ENCODE results near the gene KIF5A. TPM values are rescaled to one million over a fixed set of nuclear protein-coding genes. Genes with fewer than 3 reads are reported as not detected.

The KIF5A gene
- total RNA-seq, 2 experiments from 2014 or later = 0.64 to 0.89 TPM

DNA sequence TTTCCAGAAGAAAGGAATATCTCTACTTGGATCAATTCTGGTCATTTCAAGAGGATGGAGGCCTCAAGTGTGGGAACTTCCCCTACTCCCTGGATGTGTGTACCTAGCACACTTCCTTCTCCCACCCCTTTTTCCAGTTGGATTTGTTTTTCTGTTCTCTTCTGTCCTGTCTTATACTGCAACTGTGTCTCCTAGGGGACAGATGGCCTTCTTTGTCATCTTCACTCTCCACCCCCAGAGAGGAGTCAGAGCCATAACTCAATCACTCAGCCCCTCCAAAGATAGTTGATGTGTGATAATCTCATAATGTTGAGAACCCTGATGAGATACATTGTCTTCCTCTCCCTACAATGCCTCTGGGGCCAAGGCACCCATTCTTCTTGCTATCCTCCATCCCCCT lies 52.7 kb downstream of the KIF5A start:
- Mint-ChIP-seq H3K27ac (no peak overlapping the region), H3K9me3 (no peaks in the 10 kb centered on the region), H3K4me3 (no peak overlapping the region), H3K27me3 (no peaks in the 10 kb centered on the region), H3K4me1 (peaks cover 23% of the 10 kb centered on the region), H3K36me3 (ENCODE audit: low read depth) (peaks cover 47% of the 10 kb centered on the region)
- ChIA-PET POLR2A (no interaction called here), CTCF (interaction anchor here (1.4 kb wide), 1 partner anchor 10 kb away, joined by 4 read pairs; no protein-coding TSS in a partner anchor)
- DNase-seq = no peak

DNA sequence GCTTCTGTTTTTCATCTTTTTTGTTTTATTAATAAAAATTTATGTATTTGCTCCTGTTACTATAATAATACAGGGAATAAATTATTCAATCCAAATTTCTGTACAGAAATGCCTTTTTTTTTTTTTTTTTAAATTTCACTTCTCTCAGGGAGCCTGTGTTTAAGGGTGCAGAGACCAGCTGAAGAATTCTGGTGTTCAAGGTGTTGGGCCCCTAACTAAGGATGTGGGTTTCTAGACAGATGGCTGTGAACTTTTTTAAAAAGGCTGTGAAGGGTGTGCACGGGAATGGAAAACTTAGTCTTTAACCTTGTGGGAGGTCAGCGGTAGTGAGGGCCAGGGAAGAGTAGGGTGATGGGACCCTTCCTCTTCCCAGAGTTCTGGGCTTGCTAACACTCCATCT lies 53.5 kb downstream of the KIF5A start:
- CTCF ChIA-PET = interaction anchor here (0.6 to 1.4 kb wide), 2 partner anchors 10 to 296 kb away, joined by 3 to 4 read pairs; no protein-coding TSS in a partner anchor
- Mint-ChIP-seq H3K4me3 (no peak overlapping the region), H3K36me3 (ENCODE audit: low read depth) (peaks cover 43% of the 10 kb centered on the region), H3K27ac (peak overlapping the region; percentile 90), H3K9me3 (no peaks in the 10 kb centered on the region), H3K27me3 (no peaks in the 10 kb centered on the region), H3K4me1 (peaks cover 23% of the 10 kb centered on the region)
- no peak for DNase-seq
- POLR2A ChIA-PET = no interaction called here

DNA sequence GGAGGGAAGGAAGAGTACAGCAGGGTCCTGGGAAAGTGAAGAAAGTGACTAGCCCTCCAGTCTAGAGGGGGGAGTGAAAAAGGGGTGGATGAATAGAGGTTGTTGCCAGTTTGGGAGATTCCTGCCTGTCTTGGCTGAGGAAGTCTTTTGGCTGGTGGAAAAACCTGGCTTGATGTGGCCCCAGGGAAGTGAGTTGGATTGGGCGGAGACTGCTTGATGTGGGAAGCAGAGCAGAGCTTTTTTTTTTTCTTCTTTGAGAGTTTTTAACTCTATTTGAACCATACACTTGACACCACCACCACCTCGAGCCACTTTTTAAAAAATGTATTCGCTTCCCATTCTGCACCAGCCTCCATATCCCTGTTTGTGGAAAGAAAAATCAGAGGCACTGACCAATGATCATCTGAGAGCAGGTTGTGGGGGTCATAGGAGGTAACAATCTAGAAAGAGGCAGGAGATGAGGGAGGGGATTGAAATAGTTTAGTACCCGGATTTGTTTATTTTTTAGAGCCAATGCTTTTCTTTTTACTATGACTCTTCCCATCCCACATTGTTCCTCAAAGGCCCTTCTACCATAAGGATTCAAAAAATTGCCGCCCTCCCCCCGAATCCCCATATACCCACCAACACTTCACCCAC lies 54.1 kb downstream of the KIF5A start:
- H3K4me3 Mint-ChIP-seq = peak overlapping the region; percentile 76
- H3K27ac Mint-ChIP-seq = peak overlapping the region; percentile 90
- DNase-seq = no peak
- POLR2A ChIA-PET = no interaction called here
- CTCF ChIA-PET = interaction anchor here (1.4 kb wide), 1 partner anchor 11 kb away, joined by 4 read pairs; no protein-coding TSS in a partner anchor
- peaks cover 23% of the 10 kb centered on the region for H3K4me1 Mint-ChIP-seq
- no peaks in the 10 kb centered on the region for H3K27me3 Mint-ChIP-seq
- H3K36me3 Mint-ChIP-seq (ENCODE audit: low read depth) = peaks cover 39% of the 10 kb centered on the region
- H3K9me3 Mint-ChIP-seq = no peaks in the 10 kb centered on the region

DNA sequence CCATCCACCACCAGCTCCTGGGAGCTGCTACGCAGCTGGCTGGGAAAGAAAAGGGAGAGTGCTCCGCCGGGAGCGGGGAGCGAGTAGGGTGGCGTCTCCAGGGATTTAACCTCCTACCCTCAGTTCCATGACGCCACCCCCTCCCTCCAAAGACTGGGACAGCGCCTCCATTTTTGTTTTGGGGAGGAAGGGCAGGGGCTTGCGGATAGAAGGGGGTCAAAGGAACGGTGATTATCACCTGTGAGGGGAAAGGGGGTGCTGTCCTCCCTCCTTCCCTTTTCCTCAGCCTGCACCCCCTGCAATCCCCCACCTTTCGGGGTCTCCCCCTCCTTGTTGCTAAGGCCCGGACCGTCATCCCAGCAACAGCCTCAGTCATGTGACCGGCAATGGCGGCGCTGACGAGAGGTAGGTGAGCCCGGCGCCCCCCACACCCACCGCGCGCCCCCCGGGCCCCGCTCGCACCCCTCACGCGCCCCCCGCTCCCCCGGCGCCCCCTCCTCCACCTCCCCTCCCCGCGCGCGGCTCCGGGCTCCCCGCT lies 54.7 kb downstream of the KIF5A start, which contains the start of gene DTX3:
Gene DTX3, plus strand, starts transcription at position 371 of the 538 bp plus-strand sequence. CDS start 1,694 bp downstream, outside the sequence.
- ChIA-PET CTCF (no interaction called here), POLR2A (no interaction called here)
- peaks cover 34% of the 10 kb centered on the region for H3K36me3 Mint-ChIP-seq (ENCODE audit: low read depth)
- H3K27ac Mint-ChIP-seq = peak within 1 kb of the TSS; percentile 90
- no peaks in the 10 kb centered on the region for H3K9me3 Mint-ChIP-seq
- H3K4me3 Mint-ChIP-seq = peak within 1 kb of the TSS; percentile 76
- H3K4me1 Mint-ChIP-seq = peaks cover 23% of the 10 kb centered on the region
- DNase-seq = peak; percentile 45
- H3K27me3 Mint-ChIP-seq = no peaks in the 10 kb centered on the region

DNA sequence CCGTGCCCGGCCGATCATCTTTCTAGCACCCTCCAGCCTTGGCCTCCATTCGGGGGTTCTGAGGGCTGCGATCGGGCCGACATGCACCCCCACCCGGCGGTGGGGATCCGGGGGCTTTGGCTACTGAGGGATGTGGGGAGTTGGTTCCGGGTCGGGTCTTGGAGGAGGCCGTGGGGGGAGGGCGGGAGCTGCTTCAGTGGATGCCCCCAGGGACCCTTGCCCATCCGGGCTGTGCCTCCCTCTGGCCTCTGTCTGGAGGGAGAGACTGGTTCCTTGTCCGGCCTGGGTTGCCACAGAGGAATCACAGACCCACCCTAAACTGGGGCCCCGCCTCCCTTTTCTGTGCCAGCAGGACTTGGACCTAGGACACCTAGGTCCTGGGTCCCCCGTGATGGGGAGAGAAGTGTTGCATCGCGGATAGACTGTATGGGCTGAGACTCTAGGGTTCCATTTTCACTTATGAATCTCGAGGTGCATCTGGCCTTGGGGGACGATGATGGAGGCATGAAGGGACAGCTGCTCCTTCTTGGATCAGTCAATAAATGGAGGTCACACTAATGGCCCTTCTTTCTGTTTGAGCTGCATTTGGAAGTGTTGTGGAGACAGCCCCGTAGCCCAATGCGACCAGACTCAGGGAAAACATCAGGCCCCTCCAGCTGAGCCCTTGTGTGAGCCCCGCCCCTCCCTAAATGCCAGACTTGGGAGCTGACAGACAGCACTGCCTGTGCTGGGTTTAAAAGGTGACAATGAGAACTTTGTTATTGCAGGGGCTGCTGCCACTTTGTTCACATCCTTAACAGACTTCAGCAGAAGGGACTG lies 55.4 kb downstream of the KIF5A start:
- H3K9me3 Mint-ChIP-seq = no peaks in the 10 kb centered on the region
- ChIA-PET CTCF (interaction anchor here (0.6 to 1.5 kb wide), 3 partner anchors 15 to 21 kb away, joined by 3 to 11 read pairs (median 3); no protein-coding TSS in a partner anchor), POLR2A (no interaction called here)
- DNase-seq = no peak
- peaks cover 27% of the 10 kb centered on the region for H3K36me3 Mint-ChIP-seq (ENCODE audit: low read depth)
- peaks cover 23% of the 10 kb centered on the region for H3K4me1 Mint-ChIP-seq
- peaks cover under 1% of the 10 kb centered on the region for H3K27me3 Mint-ChIP-seq
- peak overlapping the region; percentile 76 for H3K4me3 Mint-ChIP-seq
- peak overlapping the region; percentile 86 for H3K27ac Mint-ChIP-seq

DNA sequence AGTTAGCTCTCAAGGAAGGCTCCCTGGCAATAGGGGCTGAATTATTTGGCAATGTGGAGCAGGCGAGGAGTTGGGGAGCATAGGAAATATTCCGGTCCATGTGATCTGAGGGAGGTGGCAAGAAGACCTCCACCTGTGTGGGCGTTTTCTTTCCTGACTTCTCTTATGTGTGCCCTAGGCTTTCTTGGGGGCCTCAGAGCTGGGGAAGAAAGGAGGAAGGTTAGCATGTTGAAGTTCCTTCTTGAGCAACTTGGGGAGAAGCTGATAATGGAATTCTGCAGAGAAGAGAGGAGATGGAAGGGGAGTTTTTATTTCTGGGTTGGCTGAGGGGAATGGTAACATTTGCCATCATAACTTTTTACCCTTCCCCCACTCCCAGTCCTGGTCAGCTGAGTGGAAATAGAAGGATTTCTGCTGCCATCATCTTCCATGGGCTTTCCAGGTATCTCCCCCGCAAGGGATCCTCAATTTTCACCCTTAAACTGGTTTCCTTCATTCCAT lies 56.0 kb downstream of the KIF5A start:
- peaks cover 22% of the 10 kb centered on the region for H3K36me3 Mint-ChIP-seq (ENCODE audit: low read depth)
- CTCF ChIA-PET = interaction anchor here (0.6 to 1.5 kb wide), 4 partner anchors 13 to 21 kb away, joined by 3 to 11 read pairs (median 3); no protein-coding TSS in a partner anchor
- H3K4me3 Mint-ChIP-seq = peak overlapping the region; percentile 76
- POLR2A ChIA-PET = no interaction called here
- H3K9me3 Mint-ChIP-seq = no peaks in the 10 kb centered on the region
- DNase-seq = no peak
- peaks cover 5% of the 10 kb centered on the region for H3K27me3 Mint-ChIP-seq
- peaks cover 29% of the 10 kb centered on the region for H3K4me1 Mint-ChIP-seq
- peak overlapping the region; percentile 86 for H3K27ac Mint-ChIP-seq

DNA sequence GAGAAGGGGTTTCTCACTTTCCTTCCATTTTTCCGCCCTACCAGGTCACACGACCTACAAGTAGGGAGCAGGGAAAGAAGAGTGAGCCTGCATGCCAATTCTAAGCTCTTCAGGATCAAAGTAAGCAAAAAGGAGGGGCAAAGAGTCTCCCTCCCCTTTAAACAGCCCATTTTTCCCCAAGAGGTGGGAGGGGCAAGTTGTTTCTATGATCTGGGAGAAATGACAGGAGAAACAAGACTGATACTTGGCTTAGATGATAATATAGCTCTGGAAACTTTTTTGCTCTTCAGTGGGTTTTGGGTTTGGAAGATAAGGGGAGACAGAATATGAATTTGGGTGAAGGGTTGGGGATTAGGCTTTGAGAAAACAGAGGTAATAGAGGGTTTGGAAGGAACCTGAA lies 56.6 kb downstream of the KIF5A start:
- Mint-ChIP-seq H3K4me3 (no peak overlapping the region), H3K9me3 (no peaks in the 10 kb centered on the region), H3K27ac (peak overlapping the region; percentile 15), H3K4me1 (peaks cover 30% of the 10 kb centered on the region), H3K36me3 (ENCODE audit: low read depth) (peaks cover 16% of the 10 kb centered on the region), H3K27me3 (peaks cover 5% of the 10 kb centered on the region)
- no peak for DNase-seq
- CTCF ChIA-PET = interaction anchor here (0.9 to 1.5 kb wide), 2 partner anchors 13 to 14 kb away, joined by 3 to 11 read pairs; no protein-coding TSS in a partner anchor
- POLR2A ChIA-PET = no interaction called here

DNA sequence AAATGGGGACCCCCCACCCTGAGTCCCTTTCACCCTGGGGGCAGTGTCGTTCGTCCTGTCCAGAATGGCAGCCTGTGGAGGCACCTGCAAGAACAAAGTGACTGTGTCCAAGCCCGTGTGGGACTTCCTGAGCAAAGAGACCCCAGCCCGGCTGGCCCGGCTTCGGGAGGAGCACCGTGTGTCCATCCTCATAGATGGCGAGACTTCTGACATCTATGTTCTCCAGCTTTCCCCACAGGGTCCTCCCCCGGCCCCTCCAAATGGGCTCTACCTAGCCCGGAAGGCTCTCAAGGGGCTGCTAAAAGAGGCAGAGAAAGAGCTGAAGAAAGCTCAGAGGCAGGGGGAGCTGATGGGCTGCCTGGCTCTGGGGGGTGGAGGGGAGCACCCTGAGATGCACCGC lies 57.0 kb downstream of the KIF5A start:
- H3K4me1 Mint-ChIP-seq = peaks cover 31% of the 10 kb centered on the region
- peaks cover 6% of the 10 kb centered on the region for H3K27me3 Mint-ChIP-seq
- no peak overlapping the region for H3K4me3 Mint-ChIP-seq
- no peak for DNase-seq
- no peaks in the 10 kb centered on the region for H3K9me3 Mint-ChIP-seq
- peak overlapping the region; percentile 15 for H3K27ac Mint-ChIP-seq
- ChIA-PET CTCF (interaction anchor here (0.9 to 1.5 kb wide), 3 partner anchors 13 to 14 kb away, joined by 3 to 11 read pairs (median 3); no protein-coding TSS in a partner anchor), POLR2A (interaction anchor here (0.5 kb wide), 1 partner anchor 13 kb away, joined by 3 read pairs; no protein-coding TSS in a partner anchor)
- H3K36me3 Mint-ChIP-seq (ENCODE audit: low read depth) = peaks cover 12% of the 10 kb centered on the region

DNA sequence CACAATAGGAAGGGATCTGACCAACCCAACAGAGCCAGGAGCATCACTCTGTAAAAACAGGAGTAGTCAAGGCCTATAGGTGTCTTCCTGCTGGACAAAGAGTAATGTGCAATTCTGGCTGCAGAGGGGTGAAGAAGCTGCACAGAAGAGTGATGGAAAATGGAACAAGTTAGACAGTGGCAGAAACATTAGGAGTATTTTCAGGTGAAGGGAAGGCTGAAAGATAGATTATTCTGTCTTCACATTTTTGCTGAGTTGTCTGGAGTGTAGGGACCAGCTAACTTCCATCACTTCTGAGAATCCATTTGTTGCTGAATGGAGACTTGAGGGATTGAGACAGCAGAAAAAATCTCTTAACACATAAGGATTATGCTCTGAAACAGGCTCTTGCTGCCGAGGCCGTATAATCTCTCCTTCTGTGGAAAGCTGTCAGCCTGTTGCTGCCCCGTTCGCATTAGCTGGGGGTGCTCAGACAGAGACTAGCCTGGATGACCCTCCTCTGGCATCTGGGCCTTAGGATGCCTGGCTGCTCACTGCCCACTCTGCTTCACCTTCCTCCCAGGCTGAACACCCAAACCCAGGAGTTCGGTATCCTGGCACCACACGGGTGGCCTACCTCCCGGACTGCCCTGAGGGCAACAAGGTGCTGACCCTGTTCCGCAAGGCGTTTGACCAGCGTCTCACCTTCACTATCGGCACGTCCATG lies 58.3 kb downstream of the KIF5A start:
- Mint-ChIP-seq H3K9me3 (no peaks in the 10 kb centered on the region), H3K4me3 (no peak overlapping the region), H3K27me3 (peaks cover 19% of the 10 kb centered on the region), H3K4me1 (peaks cover 32% of the 10 kb centered on the region), H3K27ac (no peak overlapping the region), H3K36me3 (ENCODE audit: low read depth) (peaks cover 2% of the 10 kb centered on the region)
- no peak for DNase-seq
- CTCF ChIA-PET = interaction anchor here (1.3 to 1.4 kb wide), 2 partner anchors 12 to 25 kb away, joined by 3 to 8 read pairs; no protein-coding TSS in a partner anchor
- POLR2A ChIA-PET = no interaction called here

DNA sequence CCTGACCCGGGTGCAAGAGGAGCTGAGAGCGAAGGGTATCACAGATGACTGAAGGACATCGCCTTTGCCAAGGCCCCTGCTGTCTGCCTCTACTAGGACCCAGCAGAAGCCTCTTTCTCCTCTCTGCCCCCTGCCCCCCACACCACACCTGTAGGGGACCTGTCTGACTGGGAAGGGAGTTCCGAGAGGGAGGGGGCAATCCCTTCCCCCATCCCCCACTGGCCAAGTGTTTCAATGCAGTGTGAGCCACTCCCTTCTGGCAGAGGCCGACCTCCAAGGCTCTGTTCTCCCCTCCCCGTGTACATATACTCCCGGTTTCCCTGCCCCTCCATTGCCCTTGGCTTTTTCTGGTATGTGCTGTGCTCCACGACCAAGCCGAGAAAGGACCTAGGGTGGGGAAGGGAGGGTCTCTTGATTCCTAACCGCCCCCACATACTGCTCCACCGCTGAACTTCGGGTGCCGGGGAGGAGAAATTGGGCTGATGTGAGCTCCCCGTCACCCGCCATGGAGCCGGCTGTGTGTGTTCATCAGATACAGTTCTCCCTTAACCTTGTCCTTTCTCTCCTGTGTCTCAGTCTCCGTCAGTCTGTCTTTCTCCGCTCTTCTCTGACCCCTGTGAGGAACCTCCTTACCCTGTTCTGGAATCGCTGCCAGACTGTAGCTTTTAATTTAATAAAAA lies 59.4 kb downstream of the KIF5A start:
- ChIA-PET POLR2A (no interaction called here), CTCF (no interaction called here)
- DNase-seq = no peak
- Mint-ChIP-seq H3K27me3 (peaks cover 27% of the 10 kb centered on the region), H3K9me3 (no peaks in the 10 kb centered on the region), H3K4me3 (no peak overlapping the region), H3K4me1 (peaks cover 22% of the 10 kb centered on the region), H3K27ac (peak overlapping the region; percentile 42), H3K36me3 (ENCODE audit: low read depth) (peaks cover 2% of the 10 kb centered on the region)

DNA sequence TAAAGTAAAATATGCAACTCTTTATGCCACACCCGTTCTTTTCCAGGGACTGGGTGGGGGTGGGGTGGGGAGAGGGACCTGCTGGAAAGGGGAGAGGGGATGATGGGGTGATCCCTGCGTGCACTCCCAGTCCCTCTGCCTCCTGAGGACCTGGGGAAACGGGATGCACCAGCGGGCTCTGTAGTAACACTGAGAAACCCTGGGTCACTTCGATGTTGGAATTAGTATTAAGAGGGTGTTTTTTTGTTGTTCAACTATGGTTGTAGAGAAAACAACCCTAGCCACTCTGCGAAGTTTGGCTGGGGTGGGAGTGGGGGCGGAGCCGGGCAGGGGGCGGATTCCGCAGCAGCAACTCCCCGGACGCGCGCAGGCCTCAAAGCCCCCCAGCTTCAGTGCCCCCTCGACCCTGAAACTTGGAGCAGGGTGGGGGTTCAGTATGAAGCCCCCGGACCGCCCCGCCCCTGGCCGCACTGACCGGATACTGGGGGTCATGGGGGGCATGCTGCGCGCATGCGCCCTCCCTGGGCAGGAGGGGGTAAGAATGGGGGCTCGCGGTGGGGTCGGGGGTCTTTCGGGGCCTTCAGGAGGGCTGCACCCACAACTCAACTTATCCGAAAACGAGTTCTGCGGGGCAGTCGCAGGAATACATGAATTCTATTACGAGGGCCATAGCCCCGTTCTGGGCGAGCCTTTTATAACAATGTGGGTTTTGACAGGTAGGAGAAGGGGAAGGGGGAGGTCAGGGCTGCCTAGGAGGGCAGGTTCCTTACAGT lies 60.1 kb downstream of the KIF5A start:
- Mint-ChIP-seq H3K27ac (no peak overlapping the region), H3K27me3 (peaks cover 33% of the 10 kb centered on the region), H3K36me3 (ENCODE audit: low read depth) (peaks cover 2% of the 10 kb centered on the region), H3K9me3 (no peaks in the 10 kb centered on the region), H3K4me1 (peaks cover 18% of the 10 kb centered on the region), H3K4me3 (peak overlapping the region; percentile 53)
- ChIA-PET CTCF (interaction anchor here (1.3 to 1.4 kb wide), 2 partner anchors 11 to 26 kb away, joined by 3 to 6 read pairs; no protein-coding TSS in a partner anchor), POLR2A (no interaction called here)
- no peak for DNase-seq

Data from activated CD4-positive, alpha-beta T cell treated with anti-CD3 and anti-CD28 coated beads, Interleukin-2, amount 10 ng/mL, durations not matched to agents 7 days and 5 days (primary cell).